Measurements from ENCODE around the gene USP10. TPM values are rescaled to one million over a fixed set of nuclear protein-coding genes. Genes with fewer than 3 reads are reported as not detected.

USP10 gene
- total RNA-seq, 2 experiments from 2014 or later, result 140 TPM

DNA sequence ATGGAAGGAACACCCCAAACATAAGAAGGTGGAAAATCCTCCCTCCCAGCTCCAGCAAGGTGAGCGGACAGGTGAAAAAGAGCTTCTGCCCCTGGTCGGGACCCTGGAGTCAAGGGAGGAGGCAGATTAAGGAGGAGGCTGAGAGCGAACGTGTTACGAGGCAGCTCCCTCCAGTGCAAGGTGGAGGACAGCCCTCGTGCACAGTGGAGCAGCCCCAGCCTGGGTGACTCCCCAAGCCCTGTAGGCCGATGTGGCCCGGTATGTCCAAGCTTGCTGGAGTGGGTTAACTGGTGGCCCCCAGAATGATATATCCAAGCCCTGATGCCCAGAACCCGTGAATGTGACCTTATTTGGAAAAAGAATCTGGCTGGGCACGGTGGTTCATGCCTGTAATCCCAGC, 104.5 kb downstream of the USP10 start:
- POLR2A ChIA-PET, result no interaction called here
- CTCF ChIA-PET, result no interaction called here

DNA sequence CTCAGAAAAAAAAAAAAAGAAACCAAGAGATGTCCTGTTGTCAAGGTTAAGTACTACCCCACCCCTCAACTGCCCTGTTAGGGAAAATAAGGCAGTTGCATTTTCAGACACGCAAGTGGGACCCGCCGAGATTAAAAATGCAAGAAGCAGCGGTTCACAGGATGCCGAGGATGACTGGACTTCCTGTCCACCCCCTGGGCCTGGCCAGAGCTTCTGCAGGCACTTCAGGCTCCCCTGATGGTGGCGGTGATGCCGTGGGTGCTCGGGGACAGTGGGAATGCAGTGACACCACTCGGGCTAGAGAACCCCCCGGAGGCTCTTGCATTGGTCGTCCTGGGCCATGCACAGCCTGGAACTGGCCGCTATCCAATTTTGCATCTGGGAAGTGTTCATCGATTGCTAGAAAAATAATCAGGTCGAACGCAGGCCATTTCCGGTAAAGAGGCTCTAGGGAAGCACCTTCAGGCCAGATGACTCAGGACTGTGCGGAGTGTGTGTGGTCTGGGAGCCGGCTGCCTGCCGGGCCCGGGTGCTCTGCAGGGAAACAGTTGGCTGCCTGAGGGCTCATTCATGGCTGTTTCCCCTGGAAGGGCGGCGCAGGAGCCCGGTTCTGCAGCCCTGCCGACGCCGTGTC, 106.6 kb downstream of the USP10 start:
- ChIA-PET CTCF (no interaction called here), POLR2A (no interaction called here)

- ChIA-PET CTCF (no interaction called here), POLR2A (no interaction called here)
Observed at GRCh38 chr16:84806890-84807258, 107.1 kb downstream of the USP10 start.

DNA sequence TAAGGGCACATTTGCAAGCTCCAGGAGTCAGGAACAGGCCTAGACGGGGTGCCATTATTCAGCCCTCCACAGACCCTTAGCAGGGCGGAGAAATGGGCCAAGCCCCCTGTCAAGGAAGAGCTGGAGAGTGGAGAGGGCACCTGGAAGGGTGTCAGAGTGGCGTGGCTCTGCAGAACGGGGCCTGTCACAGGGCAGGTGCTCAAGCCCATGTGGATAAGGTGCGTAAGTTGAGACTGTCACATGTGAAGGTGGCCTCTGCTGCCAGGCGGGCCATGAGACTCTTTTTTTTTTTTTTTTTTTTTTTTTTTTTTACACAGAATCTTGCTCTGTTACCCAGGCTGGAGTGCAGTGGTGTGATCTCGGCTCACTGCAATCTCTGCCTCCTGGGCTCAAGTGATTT, 108.0 kb downstream of the USP10 start:
- ChIA-PET CTCF (interaction anchor here (0.7 kb wide), 1 partner anchor 27 kb away, joined by 3 read pairs; no protein-coding TSS in a partner anchor), POLR2A (no interaction called here)

DNA sequence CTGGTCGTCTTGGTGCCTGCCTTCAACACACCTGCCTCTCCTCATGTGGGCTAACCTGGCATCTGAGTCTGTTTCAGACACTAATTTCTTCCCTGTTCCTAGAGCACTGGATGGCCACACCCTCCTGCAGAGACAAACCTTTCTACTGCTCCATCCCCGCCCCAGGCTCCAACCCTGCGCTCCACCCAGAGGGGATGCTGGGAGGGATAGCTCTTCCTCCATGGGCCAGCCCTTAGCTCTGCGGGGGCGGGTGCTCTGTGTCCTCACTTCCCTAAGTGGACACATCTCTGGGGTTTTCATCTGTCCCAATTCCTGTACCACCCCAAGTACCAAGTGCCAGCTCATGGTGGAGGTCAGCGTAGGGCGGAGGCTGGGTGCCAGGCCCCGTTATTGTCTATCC, 109.0 kb downstream of the USP10 start:
- ChIA-PET POLR2A (no interaction called here), CTCF (no interaction called here)

GRCh38 chr16:84810518-84811273, 110.9 kb downstream of the USP10 start:
- ChIA-PET CTCF (no interaction called here), POLR2A (interaction anchor here (0.6 kb wide), 1 partner anchor 329 kb away, joined by 4 read pairs; no protein-coding TSS in a partner anchor)

- CTCF ChIA-PET, result no interaction called here
- POLR2A ChIA-PET, result interaction anchor here (0.5 to 0.6 kb wide), 2 partner anchors 26 to 329 kb away, joined by 3 to 4 read pairs; no protein-coding TSS in a partner anchor
Observed at GRCh38 chr16:84811529-84811928, 111.7 kb downstream of the USP10 start.

DNA sequence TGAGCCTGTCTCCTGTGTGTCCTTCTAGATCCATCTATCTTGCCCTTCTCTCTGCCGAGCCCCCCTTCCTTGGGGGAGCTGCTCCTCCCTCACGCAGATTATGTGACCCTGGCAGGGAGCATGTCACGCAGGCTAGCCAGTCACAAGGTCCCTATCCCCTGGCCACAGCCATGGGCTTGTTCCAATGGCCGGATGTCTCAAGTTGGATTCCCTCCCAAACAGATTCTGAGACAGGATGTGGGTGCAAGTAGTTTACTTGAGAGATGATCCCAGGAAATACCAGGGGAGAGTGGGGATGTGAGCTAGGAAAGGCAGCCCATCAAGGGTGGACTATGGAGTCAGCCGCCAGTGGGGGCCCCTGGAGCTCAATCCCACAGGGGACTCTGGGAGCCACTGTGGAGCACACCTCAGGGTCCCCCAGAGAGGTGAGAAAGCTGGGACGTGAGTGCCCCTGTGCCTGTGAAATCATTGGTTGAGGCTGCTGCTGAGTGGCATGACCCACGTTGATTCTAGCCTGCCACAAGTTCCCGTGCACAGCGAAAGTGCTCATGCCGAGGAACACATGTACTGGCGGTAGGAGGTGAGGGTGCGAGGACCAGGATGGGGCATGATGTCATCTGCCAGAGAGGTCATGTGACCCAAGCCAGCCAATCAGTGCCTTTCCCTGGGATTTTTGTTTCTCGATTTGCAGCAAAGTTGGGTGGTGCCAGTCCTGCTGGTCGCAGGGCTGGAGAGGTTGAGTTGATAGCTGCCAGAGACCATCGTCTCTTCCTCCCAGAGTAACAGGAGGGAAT, 113.5 kb downstream of the USP10 start:
- ChIA-PET POLR2A (no interaction called here), CTCF (no interaction called here)

- POLR2A ChIA-PET, result no interaction called here
- CTCF ChIA-PET, result interaction anchor here (0.6 kb wide), 1 partner anchor 38 kb away, joined by 3 read pairs; no protein-coding TSS in a partner anchor
Observed at GRCh38 chr16:84815462-84815861, 115.7 kb downstream of the USP10 start.

DNA sequence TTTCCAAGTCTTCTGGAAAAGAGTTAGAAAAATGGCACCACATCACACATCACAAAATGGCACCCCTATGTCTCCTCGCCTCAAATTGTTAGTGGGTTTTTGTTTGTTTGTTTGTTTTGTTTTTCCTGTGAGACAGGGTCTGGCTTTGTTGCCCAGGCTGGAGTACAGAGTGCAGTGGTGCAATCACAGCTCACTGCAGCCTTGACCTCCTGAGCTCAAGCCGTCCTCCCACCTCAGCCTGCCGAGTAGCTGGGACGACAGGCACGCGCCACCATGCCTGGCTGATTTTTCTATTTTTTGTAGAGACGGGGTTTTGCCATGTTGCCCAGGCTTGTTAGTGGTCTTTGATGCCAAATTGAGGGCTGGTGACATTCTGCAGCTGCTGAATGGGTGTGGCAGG, 116.2 kb downstream of the USP10 start:
- ChIA-PET POLR2A (no interaction called here), CTCF (no interaction called here)

GRCh38 chr16:84816485-84816884, 116.7 kb downstream of the USP10 start:
- ChIA-PET POLR2A (no interaction called here), CTCF (no interaction called here)

DNA sequence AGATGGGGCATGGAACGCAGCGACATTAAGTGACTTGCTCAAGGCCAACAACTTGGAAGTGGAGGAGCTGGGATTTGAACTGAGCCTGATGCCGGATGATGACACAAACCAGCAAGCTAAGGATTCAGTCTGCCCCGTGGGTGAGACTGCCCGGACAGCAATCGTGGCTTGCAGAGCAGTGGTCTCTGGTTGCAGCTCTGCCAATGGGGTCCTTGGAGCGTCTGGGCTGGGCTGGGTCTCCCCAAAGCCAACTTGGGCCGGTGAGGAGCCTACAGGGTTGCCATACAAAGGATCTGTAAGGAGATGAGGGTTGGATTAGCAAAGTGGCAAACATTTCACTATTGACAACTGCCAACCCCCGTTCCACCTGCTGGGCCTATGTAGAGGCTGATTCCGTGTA, 117.4 kb downstream of the USP10 start:
- ChIA-PET CTCF (no interaction called here), POLR2A (no interaction called here)

DNA sequence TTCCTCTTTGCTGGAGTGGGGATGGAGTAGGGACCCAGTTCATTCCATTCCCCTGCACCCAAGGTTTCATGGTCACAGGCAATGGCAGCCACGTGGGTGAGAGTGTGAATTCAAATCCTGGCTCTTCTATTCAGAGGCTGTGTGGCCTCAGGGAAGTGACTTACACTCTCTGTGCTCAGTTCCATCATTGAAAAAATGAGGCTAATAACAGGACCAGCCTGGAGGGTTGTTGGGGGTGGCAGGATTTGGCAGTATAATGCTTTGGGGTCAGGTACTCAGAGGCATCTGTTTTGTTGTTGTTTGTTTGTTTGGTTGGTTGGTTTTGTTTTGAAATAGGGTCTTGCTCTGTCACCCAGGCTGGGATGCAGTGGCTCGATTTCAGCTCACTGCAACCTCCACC, 117.8 kb downstream of the USP10 start:
- ChIA-PET CTCF (no interaction called here), POLR2A (no interaction called here)

- ChIA-PET POLR2A (no interaction called here), CTCF (no interaction called here)
Observed at GRCh38 chr16:84818133-84818532, 118.3 kb downstream of the USP10 start.

DNA sequence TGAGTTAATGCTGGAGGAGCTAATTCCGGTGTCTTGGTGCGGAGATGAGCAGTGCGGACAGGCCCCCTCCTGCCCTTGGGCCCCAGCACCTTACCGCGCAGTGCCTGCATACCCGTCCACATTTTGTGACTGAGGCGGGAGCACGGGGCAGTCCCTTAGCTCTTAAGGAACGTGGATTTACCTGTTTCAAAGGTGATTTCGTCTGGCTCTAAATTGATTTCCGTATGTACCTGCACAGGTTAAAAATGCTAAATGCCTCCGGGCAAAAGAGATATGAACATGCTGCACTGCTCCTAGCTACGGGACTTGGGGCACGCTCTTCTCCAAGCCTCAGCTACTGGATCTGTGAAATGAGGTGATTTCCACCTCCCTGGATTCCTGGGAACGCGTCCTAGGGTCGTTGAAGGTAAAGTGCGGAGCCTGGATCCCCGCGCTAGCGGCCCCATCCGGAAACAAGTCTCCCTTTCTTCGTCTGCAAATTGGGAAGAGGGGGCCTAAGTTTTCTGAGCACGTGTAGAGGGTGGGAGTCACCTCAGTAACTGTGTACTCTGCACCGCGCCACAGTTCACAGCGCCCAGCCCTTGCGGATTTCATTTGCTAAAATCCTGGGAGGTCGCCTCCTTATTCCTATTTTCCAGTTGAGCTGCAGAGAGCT, 119.3 kb downstream of the USP10 start:
- ChIA-PET POLR2A (no interaction called here), CTCF (no interaction called here)

DNA sequence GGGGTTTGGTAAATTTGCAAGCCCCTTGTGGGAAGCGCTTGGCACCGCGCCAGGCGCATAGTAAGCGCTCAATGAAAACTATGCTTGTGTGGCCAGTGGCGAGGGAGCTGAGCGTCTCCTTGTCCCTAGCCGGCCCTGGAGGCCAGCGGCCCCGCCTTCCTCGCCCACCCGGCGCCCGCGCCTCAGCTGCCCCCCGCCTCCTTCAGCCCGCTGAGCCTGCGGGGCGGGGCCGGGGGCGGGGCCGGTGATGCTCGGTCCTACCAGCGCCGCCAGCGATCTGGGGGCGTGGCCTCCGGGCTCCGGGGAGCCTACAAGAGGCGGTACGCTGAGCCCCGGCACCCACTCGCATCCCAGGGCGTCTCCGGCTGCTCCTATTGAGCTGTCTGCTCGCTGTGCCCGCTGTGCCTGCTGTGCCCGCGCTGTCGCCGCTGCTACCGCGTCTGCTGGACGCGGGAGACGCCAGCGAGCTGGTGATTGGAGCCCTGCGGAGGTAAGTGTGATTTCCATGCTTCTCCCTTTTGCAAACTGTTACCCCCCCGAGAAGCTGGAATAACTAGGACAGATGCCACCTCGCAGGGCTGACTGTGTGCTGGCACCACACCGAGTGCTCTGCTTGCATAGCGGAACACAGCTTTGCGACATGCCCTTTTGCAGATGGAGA, 120.0 kb downstream of the USP10 start, which contains the start of gene CRISPLD2:
TSS of gene CRISPLD2 (plus strand) at position 342 of the 661 bp plus-strand sequence. CDS start 18,511 bp downstream, outside the sequence.
- ChIA-PET POLR2A (no interaction called here), CTCF (no interaction called here)

DNA sequence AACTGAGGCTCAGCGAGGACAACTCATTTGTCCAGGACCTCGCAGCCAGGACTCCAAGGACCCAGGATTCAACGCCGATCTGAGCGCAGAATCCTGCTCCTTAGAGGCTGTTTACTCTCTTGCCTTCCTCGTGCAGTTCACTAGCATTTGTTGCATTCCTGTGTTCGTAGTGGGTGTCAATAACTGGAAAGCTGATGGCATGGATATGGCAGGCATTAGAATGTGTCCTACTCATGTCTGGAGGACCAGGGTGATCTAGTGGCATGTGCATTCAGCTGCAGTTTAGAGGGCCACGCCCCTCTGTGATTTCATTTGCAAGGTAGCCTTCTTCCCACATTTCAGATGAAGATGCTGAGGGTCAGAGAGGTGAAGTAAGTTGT, 120.5 kb downstream of the USP10 start:
- CTCF ChIA-PET, result no interaction called here
- POLR2A ChIA-PET, result no interaction called here

DNA sequence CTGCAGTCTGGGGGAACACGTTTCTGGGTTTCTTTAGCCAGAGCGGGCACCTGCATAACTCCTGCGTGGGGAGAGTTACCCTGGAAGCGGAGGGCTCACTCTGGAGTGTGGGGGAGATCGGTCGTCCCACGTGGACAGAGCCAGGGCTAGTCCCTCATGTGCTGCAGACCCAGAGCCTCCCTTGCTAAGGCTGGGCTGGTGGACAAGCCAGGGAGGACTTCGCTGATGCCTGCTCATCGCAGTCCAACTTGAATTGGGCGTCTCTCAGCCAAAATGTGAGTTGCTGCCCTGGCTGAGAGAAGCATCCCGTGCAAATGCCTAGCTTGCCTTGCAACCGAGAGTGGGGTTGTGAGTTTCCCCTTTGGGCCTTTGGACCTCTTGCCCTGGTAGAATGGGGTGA, 121.0 kb downstream of the USP10 start:
- ChIA-PET POLR2A (no interaction called here), CTCF (no interaction called here)

GRCh38 chr16:84821179-84821578, 121.4 kb downstream of the USP10 start:
- ChIA-PET POLR2A (no interaction called here), CTCF (no interaction called here)
